Nephron progenitor cell (in vitro differentiated cells): Measurements from ENCODE around the gene PLIN4.

Source experiments
- DNase-seq: peaks from one replicate; pipeline ENCODE4 v3.0.0; 2021
- H3K27ac Mint-ChIP-seq: 2 replicates; pipeline ENCODE4 v1.8.0; 2021; ENCODE audit warnings: mild to moderate bottlenecking, moderate library complexity, mixed read lengths
- H3K27me3 Mint-ChIP-seq: 2 replicates; pipeline ENCODE4 v1.8.0; 2021; ENCODE audit warnings: mild to moderate bottlenecking, low read depth, mixed read lengths; ENCODE audit not compliant: poor library complexity
- H3K36me3 Mint-ChIP-seq: 2 replicates; pipeline ENCODE4 v1.8.0; 2021; ENCODE audit warnings: low read depth, mixed read lengths
- H3K4me1 Mint-ChIP-seq: 2 replicates; pipeline ENCODE4 v1.8.0; 2021; ENCODE audit warnings: mixed read lengths
- H3K4me3 Mint-ChIP-seq: 2 replicates; pipeline ENCODE4 v1.8.0; 2021; ENCODE audit warnings: mild to moderate bottlenecking, moderate library complexity, mixed read lengths
- H3K9me3 Mint-ChIP-seq: 2 replicates; pipeline ENCODE4 v1.8.0; 2021; ENCODE audit warnings: mild to moderate bottlenecking, moderate library complexity, mixed read lengths
- CTCF ChIP-seq: fragments of 200-600 bp; sonication (generic); IDR thresholded peaks from 2 replicates; pipeline ENCODE4 v1.5.0; 2021; ENCODE audit warnings: antibody characterized with exemption

Gene PLIN4

GRCh38 chr19:4487572-4487971 is 30.7 kb downstream of the PLIN4 start:
- Mint-ChIP-seq H3K27me3 (peaks cover 3% of the 10 kb centered on the region), H3K36me3 (peaks cover 35% of the 10 kb centered on the region), H3K4me1 (no peaks in the 10 kb centered on the region), H3K27ac (peak overlapping the region; percentile 18), H3K9me3 (no peaks in the 10 kb centered on the region), H3K4me3 (no peak overlapping the region)
- TF ChIP-seq CTCF, result no peak
- DNase-seq, result no peak

GRCh38 chr19:4483385-4483784 is 34.9 kb downstream of the PLIN4 start:
- Mint-ChIP-seq H3K9me3 (no peaks in the 10 kb centered on the region), H3K27ac (peak overlapping the region; percentile 96), H3K4me3 (no peak overlapping the region), H3K4me1 (no peaks in the 10 kb centered on the region), H3K27me3 (peaks cover 5% of the 10 kb centered on the region), H3K36me3 (peaks cover 43% of the 10 kb centered on the region)
- no peak for TF ChIP-seq CTCF
- DNase-seq, result no peak

GRCh38 chr19:4482721-4483364 is 35.4 kb downstream of the PLIN4 start:
- Mint-ChIP-seq H3K9me3 (no peaks in the 10 kb centered on the region), H3K27ac (no peak overlapping the region), H3K4me3 (no peak overlapping the region), H3K36me3 (peaks cover 44% of the 10 kb centered on the region), H3K27me3 (peaks cover 5% of the 10 kb centered on the region), H3K4me1 (no peaks in the 10 kb centered on the region)
- TF ChIP-seq CTCF, result no peak
- no peak for DNase-seq

- no peak for DNase-seq
- Mint-ChIP-seq H3K4me1 (peaks cover 16% of the 10 kb centered on the region), H3K27me3 (peaks cover 2% of the 10 kb centered on the region), H3K4me3 (no peak overlapping the region), H3K36me3 (peaks cover 32% of the 10 kb centered on the region), H3K9me3 (no peaks in the 10 kb centered on the region), H3K27ac (no peak overlapping the region)
- TF ChIP-seq CTCF, result no peak
Observed at GRCh38 chr19:4477034-4477801, 41.1 kb downstream of the PLIN4 start.

GRCh38 chr19:4474514-4475022 is 43.7 kb downstream of the PLIN4 start:
- no peak for TF ChIP-seq CTCF
- Mint-ChIP-seq H3K36me3 (peaks cover 23% of the 10 kb centered on the region), H3K27ac (peak overlapping the region; percentile 79), H3K4me3 (peak overlapping the region; percentile 92), H3K9me3 (peaks cover 1% of the 10 kb centered on the region), H3K4me1 (peaks cover 21% of the 10 kb centered on the region), H3K27me3 (peaks cover 2% of the 10 kb centered on the region)
- DNase-seq, result peak; percentile 74
